GM23338 (cell line): ENCODE data around the gene ZYX. TPM values are rescaled to one million over a fixed set of nuclear protein-coding genes. Genes with fewer than 3 reads are reported as not detected.

Source experiments
- ATAC-seq: fragments of 200-7000 bp; cut with Tn5 transposase; 3 replicates; pipeline ENCODE4 v1.9.1; 2020
- DNase-seq: peaks from one replicate; pipeline ENCODE4 v3.0.0-alpha.2; 2015; ENCODE audit warnings: low spot score
- H2AFZ ChIP-seq: fragments of 200-600 bp; sonication (generic); 2 replicates; pipeline ENCODE4 v1.8.0; 2016; ENCODE audit warnings: antibody characterized with exemption, mild to moderate bottlenecking, moderate library complexity
- H3F3A ChIP-seq: fragments of 200-600 bp; sonication (generic); replicated peaks from 2 replicates; pipeline ENCODE4 v1.8.0; 2017; ENCODE audit warnings: antibody characterized with exemption, mixed run types, low read depth
- H3K27ac ChIP-seq: fragments of 200-600 bp; sonication (generic); 2 replicates; pipeline ENCODE4 v1.6.1; 2016; ENCODE audit warnings: low read depth
- H3K27me3 ChIP-seq: fragments of 200-600 bp; sonication (generic); 2 replicates; pipeline ENCODE4 v1.8.0; 2016; ENCODE audit warnings: mild to moderate bottlenecking, mixed run types, moderate library complexity; ENCODE audit not compliant: insufficient read depth
- H3K36me3 ChIP-seq: fragments of 200-600 bp; sonication (generic); 2 replicates; pipeline ENCODE4 v1.8.0; 2016; ENCODE audit warnings: mild to moderate bottlenecking; ENCODE audit not compliant: insufficient read depth
- H3K4me1 ChIP-seq: fragments of 200-600 bp; sonication (generic); 2 replicates; pipeline ENCODE4 v1.8.0; 2016; ENCODE audit warnings: mild to moderate bottlenecking, moderate library complexity; ENCODE audit not compliant: insufficient read depth
- H3K4me2 ChIP-seq: fragments of 200-600 bp; sonication (generic); 2 replicates; pipeline ENCODE4 v1.7.1; 2017; ENCODE audit warnings: mixed run types
- H3K4me3 ChIP-seq: fragments of 200-600 bp; sonication (generic); 2 replicates; pipeline ENCODE4 v1.6.1; 2016; ENCODE audit warnings: mixed run types
- H3K79me2 ChIP-seq: fragments of 200-600 bp; sonication (generic); replicated peaks from 2 replicates; pipeline ENCODE4 v1.8.0; 2017; ENCODE audit warnings: mild to moderate bottlenecking; ENCODE audit not compliant: insufficient read depth
- H3K9me2 ChIP-seq: fragments of 200-600 bp; sonication (generic); 2 replicates; pipeline ENCODE4 v1.8.0; 2017; ENCODE audit not compliant: insufficient read depth
- H4K20me1 ChIP-seq: fragments of 200-600 bp; sonication (generic); replicated peaks from 2 replicates; pipeline ENCODE4 v1.8.0; 2017; ENCODE audit warnings: mild to moderate bottlenecking; ENCODE audit not compliant: insufficient read depth
- H3K27ac Mint-ChIP-seq: 2 replicates; pipeline ENCODE4 v1.8.0; 2020; ENCODE audit warnings: inconsistent platforms, mild to moderate bottlenecking, moderate library complexity, mixed read lengths
- H3K27me3 Mint-ChIP-seq: 3 replicates; pipeline ENCODE4 v1.8.0; 2022; ENCODE audit warnings: low read depth, mild to moderate bottlenecking, moderate library complexity, mixed read lengths, inconsistent platforms; ENCODE audit not compliant: insufficient read depth, poor library complexity
- H3K36me3 Mint-ChIP-seq: 3 replicates; pipeline ENCODE4 v1.8.0; 2021; ENCODE audit warnings: low read depth, mild to moderate bottlenecking, inconsistent platforms, moderate library complexity, mixed read lengths
- H3K4me1 Mint-ChIP-seq: 3 replicates; pipeline ENCODE4 v1.8.0; 2020; ENCODE audit warnings: mild to moderate bottlenecking, inconsistent platforms, mixed read lengths
- H3K4me3 Mint-ChIP-seq: 3 replicates; pipeline ENCODE4 v1.8.0; 2021; ENCODE audit warnings: moderate library complexity, mild to moderate bottlenecking, inconsistent platforms, mixed read lengths
- H3K9me3 Mint-ChIP-seq: 3 replicates; pipeline ENCODE4 v1.8.0; 2020; ENCODE audit warnings: moderate library complexity, mild to moderate bottlenecking, inconsistent platforms, mixed read lengths
- ETS1 ChIP-seq: IDR thresholded peaks from 2 replicates; pipeline ENCODE4 v1.6.1; 2016; ENCODE audit warnings: antibody characterized with exemption
- EZH2 ChIP-seq: fragments of 200-600 bp; sonication (generic); IDR thresholded peaks from one replicate; pipeline ENCODE4 v1.8.0; 2017; ENCODE audit warnings: antibody characterized with exemption, mild to moderate bottlenecking, low read depth; ENCODE audit not compliant: unreplicated experiment
- POLR2AphosphoS5 ChIP-seq: IDR thresholded peaks from 2 replicates; pipeline ENCODE4 v1.6.1; 2016; ENCODE audit warnings: antibody characterized with exemption, low read depth
- ZNF462 ChIP-seq: fragments of 250-450 bp; sonication (Bioruptor Pico); IDR thresholded peaks from 2 replicates; pipeline ENCODE4 v1.5.0; 2020; ENCODE audit warnings: mild to moderate bottlenecking, moderate library complexity
- polyA plus RNA-seq: library from polyadenylated mRNA; unstranded; fragments of >200 nt; fragmentation: Nextera tagmentation; extraction: Ambion mirVana; gene quantifications from 2 replicates; pipeline ENCODE4 v1.2.1, GENCODE V29; 2016
- total RNA-seq: library from RNA; depleted of rRNA; stranded (reverse); fragments of >200 nt; shearing (Covaris generic); gene quantifications from 2 replicates; pipeline ENCODE4 v1.2.3, GENCODE V29; 2014

Gene ZYX
- total and polyA plus RNA-seq, 2 experiments from 2014 or later = 111 to 141 TPM

GRCh38 chr7:143358626-143359025 is 22.5 kb upstream of the ZYX start:
- Histone ChIP-seq H3K4me1 (peaks cover 13% of the 10 kb centered on the region), H3K79me2 (no peaks in the 10 kb centered on the region), H3K4me2 (no peak overlapping the region), H3K4me3 (no peak overlapping the region), H4K20me1 (no peaks in the 10 kb centered on the region), H3K27me3 (peaks cover 8% of the 10 kb centered on the region), H2AFZ (no peak overlapping the region), H3K9me2 (no peaks in the 10 kb centered on the region; the same call in 1 of the 2 replicates), H3K36me3 (peaks cover 11% of the 10 kb centered on the region), H3F3A (no peaks in the 10 kb centered on the region), H3K27ac (no peak overlapping the region)
- DNase-seq = no peak
- Mint-ChIP-seq H3K27me3 (peaks cover 23% of the 10 kb centered on the region), H3K27ac (no peak overlapping the region), H3K9me3 (no peaks in the 10 kb centered on the region; the same call in 1 of the 3 replicates), H3K36me3 (peaks cover 56% of the 10 kb centered on the region), H3K4me1 (peaks cover 26% of the 10 kb centered on the region), H3K4me3 (no peak overlapping the region)
- TF ChIP-seq ZNF462 (CRISPR knock-in tag) = no peak
- TF ChIP-seq ETS1 = no peak
- TF ChIP-seq EZH2 = no peak
- TF ChIP-seq POLR2AphosphoS5 = no peak
- ATAC-seq = no peak
